A549 (cell line): ENCODE data around the gene CDC6. TPM values are rescaled to one million over a fixed set of nuclear protein-coding genes. Genes with fewer than 3 reads are reported as not detected.

Experiments
- ATAC-seq, 2 experiments: fragments of 200-7000 bp in 1 of 2; fragments of >200 bp in 1 of 2; cut with Nextera tagmentation in 1 of 2; cut with Tn5 transposase in 1 of 2; 3 replicates each; pipeline versions ENCODE4 v1.8.0 to v1.9.1; 2018 to 2020; ENCODE audit warnings: mild to moderate bottlenecking in 1 of 2, moderate library complexity in 1 of 2
- CTCF ChIA-PET: fragments of 300-600 bp; sonication (Branson Sonifier 250); formaldehyde crosslinking; extraction: SDS; loops from one replicate; lab custom pipeline; 2021; ENCODE audit warnings: antibody characterized with exemption, inconsistent platforms; lab: Yijun Ruan, JAX
- POLR2A ChIA-PET: fragments of 350-600 bp; formaldehyde crosslinking; extraction: SDS; loops from one replicate; lab custom pipeline; 2021; ENCODE audit warnings: antibody characterized with exemption, inconsistent platforms; lab: Yijun Ruan, JAX
- DNase-seq, 2 experiments: peaks; one replicate each; pipeline versions ENCODE4 v3.0.0 to v3.0.0-alpha.2; 2011 to 2016; ENCODE audit warnings: low read depth in 1 of 2, low spot score in 1 of 2
- FAIRE-seq: peaks from 2 replicates; lab custom pipeline; 2011; peaks lifted over from hg19 to GRCh38; lab: Jason Lieb, UNC
- H3K27ac ChIP-seq, 2 experiments: fragments of >200 bp; sonication (Bioruptor Twin); formaldehyde crosslinking; 3 replicates each; pipeline ENCODE4 v1.5.1; 2016 to 2017
- H3K4me1 ChIP-seq: fragments of >200 bp; sonication (Bioruptor Twin); formaldehyde crosslinking; 3 replicates; pipeline ENCODE4 v1.6.1; 2016
- H3K4me2 ChIP-seq: fragments of >200 bp; sonication (Bioruptor Twin); formaldehyde crosslinking; 3 replicates; pipeline ENCODE4 v1.6.1; 2016
- H3K4me3 ChIP-seq: fragments of >200 bp; sonication (Bioruptor Twin); formaldehyde crosslinking; 3 replicates; pipeline ENCODE4 v1.5.1; 2016
- H3K9me3 ChIP-seq: fragments of >200 bp; sonication (Bioruptor Twin); formaldehyde crosslinking; 3 replicates; pipeline ENCODE4 v1.6.1; 2016
- CBX8 ChIP-seq: fragments of 200-600 bp; sonication (generic); IDR thresholded peaks from 2 replicates; pipeline ENCODE4 v1.6.1; 2016
- CHD2 ChIP-seq: fragments of 150-350 bp; IDR thresholded peaks from 2 replicates; pipeline ENCODE4 v1.6.1; 2014; ENCODE audit warnings: low read length; ENCODE audit not compliant: partially characterized antibody
- EHF ChIP-seq: fragments of 250-450 bp; sonication (Bioruptor Pico); IDR thresholded peaks from 2 replicates; pipeline ENCODE4 v1.5.0; 2020; ENCODE audit warnings: mild to moderate bottlenecking
- ESRRA ChIP-seq: fragments of 150-350 bp; IDR thresholded peaks from 2 replicates; pipeline ENCODE4 v1.6.1; 2014; ENCODE audit warnings: mild to moderate bottlenecking, low read length, borderline replicate concordance
- FOSB ChIP-seq: fragments of 250-450 bp; sonication (Bioruptor Pico); IDR thresholded peaks from 2 replicates; pipeline ENCODE4 v1.5.0; 2020; ENCODE audit warnings: mild to moderate bottlenecking, moderate library complexity
- FOXS1 ChIP-seq: fragments of 250-450 bp; sonication (Bioruptor Pico); IDR thresholded peaks from 2 replicates; pipeline ENCODE4 v1.5.0; 2020; ENCODE audit warnings: mild to moderate bottlenecking, moderate library complexity
- GATA3 ChIP-seq: IDR thresholded peaks from 2 replicates; pipeline ENCODE4 v1.6.1; 2012; ENCODE audit warnings: borderline replicate concordance
- HDAC2 ChIP-seq: fragments of 200-600 bp; sonication (generic); IDR thresholded peaks from 2 replicates; pipeline ENCODE4 v1.6.1; 2016
- KDM1A ChIP-seq: fragments of 200-600 bp; sonication (generic); IDR thresholded peaks from 2 replicates; pipeline ENCODE4 v1.6.1; 2016; ENCODE audit warnings: low read depth, mild to moderate bottlenecking
- MAZ ChIP-seq: fragments of 150-350 bp; IDR thresholded peaks from 2 replicates; pipeline ENCODE4 v1.6.1; 2014; ENCODE audit warnings: antibody characterized with exemption, low read depth, low read length, borderline replicate concordance
- NFE2L2 ChIP-seq: fragments of 150-350 bp; conservative IDR thresholded peaks from 2 replicates; pipeline ENCODE4 v1.6.1; 2014; ENCODE audit warnings: low read length
- POLR2A ChIP-seq: IDR thresholded peaks from 2 replicates; pipeline ENCODE4 v1.6.1; 2012; ENCODE audit warnings: mild to moderate bottlenecking, low read length
- SMC3 ChIP-seq: fragments of >200 bp; sonication (Bioruptor Twin); formaldehyde crosslinking; IDR thresholded peaks from 3 replicates; pipeline ENCODE4 v1.6.1; 2018; ENCODE audit warnings: inconsistent platforms
- SREBF2 ChIP-seq: fragments of 450-650 bp; IDR thresholded peaks from 2 replicates; pipeline ENCODE4 v1.6.1; 2014; ENCODE audit warnings: mild to moderate bottlenecking, moderate library complexity
- TFCP2L1 ChIP-seq: fragments of 250-450 bp; sonication (Bioruptor Pico); IDR thresholded peaks from 2 replicates; pipeline ENCODE4 v1.5.0; 2021; ENCODE audit warnings: mild to moderate bottlenecking
- ZC3H11A ChIP-seq: fragments of 450-650 bp; IDR thresholded peaks from 2 replicates; pipeline ENCODE4 v1.6.1; 2014; ENCODE audit warnings: antibody characterized with exemption, mild to moderate bottlenecking
- WGBS: methylation state at CpG from one replicate; pipeline ENCODE4 v1.1.6; 2017; ENCODE audit errors: missing lambda C conversion rate; 5-methylcytosine and 5-hydroxymethylcytosine counted together
- polyA plus RNA-seq, 4 experiments: library from polyadenylated mRNA; depleted of rRNA in 3 of 4; stranded (reverse); fragments of >200 nt; fragmentation: RNase III in 1 of 4; extraction: RNeasy Plus Mini Kit Qiagen cat#74134 plus additional on column Dnase treatment in 1 of 4; gene quantifications; 2 replicates in 3 of 4; 3 replicates in 1 of 4; pipeline ENCODE4 v1.2.3, GENCODE V29; 2011 to 2017
- TF ChIP-seq, protein P1 (sequence below): IDR thresholded peaks from 2 replicates; pipeline ENCODE4 v1.6.1; 2012
- TF ChIP-seq, protein P2 (sequence below): fragments of 250-450 bp; sonication (Bioruptor Pico); IDR thresholded peaks from 2 replicates; pipeline ENCODE4 v1.5.0; 2021; ENCODE audit warnings: mild to moderate bottlenecking, moderate library complexity, borderline replicate concordance
- TF ChIP-seq, protein P3 (sequence below): fragments of 150-350 bp; IDR thresholded peaks from 2 replicates; pipeline ENCODE4 v1.6.1; 2014; ENCODE audit warnings: low read depth, mild to moderate bottlenecking, low read length
- TF ChIP-seq, protein P4 (sequence below): fragments of >200 bp; sonication (Bioruptor Twin); formaldehyde crosslinking; IDR thresholded peaks from 3 replicates; pipeline ENCODE4 v1.5.1; 2016

Gene CDC6
- polyA plus RNA-seq, 2 of the 4 experiments (the other 2 are of a cell fraction): 67.0 to 79.5 TPM

DNA sequence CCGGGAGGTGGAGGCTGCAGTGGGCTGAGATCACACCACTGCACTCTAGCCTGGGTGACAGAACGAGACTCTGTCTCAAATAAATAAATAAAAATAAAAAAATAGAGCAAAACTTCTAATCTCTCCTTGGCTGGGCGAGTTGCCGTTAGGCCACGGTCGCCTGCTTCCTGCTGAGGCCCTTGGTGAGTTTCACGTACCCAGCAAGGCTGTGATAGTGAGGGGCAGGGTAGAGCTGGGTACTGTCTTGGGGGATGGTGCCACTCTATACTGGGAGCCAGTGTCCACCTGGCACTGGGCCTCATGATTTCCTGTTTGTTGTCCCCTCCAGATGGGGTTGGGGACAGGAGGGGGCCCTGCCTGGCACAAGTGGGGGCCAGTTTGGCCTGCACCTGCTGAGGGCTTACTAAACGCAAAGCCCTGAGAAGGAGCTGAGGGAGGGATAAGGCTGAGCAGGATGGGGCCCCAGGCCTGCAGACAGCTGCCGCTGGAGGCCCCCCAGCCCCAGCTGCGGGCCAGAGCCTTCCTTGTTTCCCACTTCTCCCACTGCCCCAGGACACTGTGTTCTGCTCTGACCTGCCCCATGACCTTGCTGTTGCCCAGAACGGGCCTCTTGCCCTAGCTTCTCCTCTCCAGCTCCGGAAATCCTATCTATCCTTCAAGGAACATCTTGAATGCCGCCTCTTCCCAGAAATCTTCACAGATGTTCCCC, 51.4 kb downstream of the CDC6 start:
- no peak for FAIRE-seq
- peaks cover 53% of the 10 kb centered on the region for H3K4me1 ChIP-seq

DNA sequence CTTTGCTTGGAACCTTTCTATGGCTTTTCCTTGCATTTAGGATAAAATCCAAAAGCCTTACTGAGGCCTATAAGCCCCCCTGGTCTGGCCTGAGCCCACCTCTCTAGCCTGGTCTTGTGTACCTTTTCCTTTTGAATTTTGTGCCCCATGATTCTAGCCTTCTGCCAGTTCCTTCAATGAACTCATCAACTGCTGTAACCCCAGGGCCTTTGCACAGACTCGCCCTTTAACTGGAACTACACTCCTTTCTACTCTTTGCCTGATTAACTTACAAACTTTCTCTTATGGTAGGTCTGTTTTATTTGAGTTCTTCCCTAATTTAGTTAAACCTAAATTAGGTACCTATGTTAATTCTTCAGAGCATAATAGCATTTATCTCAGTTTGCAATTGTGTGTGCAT, 52.6 kb downstream of the CDC6 start:
- 98% methylated on average over 1 of the region's 1 CpG for WGBS
- no peak overlapping the region for H3K4me3 ChIP-seq
- no peak for FAIRE-seq
- peak overlapping the region; percentile 91 to 92; a peak in 4 of 6 replicates for H3K27ac ChIP-seq
- peak overlapping the region; percentile 97 for H3K4me2 ChIP-seq
- H3K9me3 ChIP-seq: no peaks in the 10 kb centered on the region
- ATAC-seq: no peak
- ChIA-PET POLR2A (interaction anchor here (1.6 kb wide), 1 partner anchor 23 kb away, joined by 7 read pairs; no protein-coding TSS in a partner anchor), CTCF (interaction anchor here (11.7 to 40.3 kb wide), 2 partner anchors 17 to 28 kb away, joined by 236 to 2395 read pairs; partner anchors contain the start of genes CDC6 and RARA)
- no peak for TF ChIP-seq CBX8
- TF ChIP-seq KDM1A: peak; percentile 89
- TF ChIP-seq HDAC2: peak; percentile 64; the same call in 1 of the 2 replicates
- peak; percentile 41; the same call in 1 of the 2 replicates for TF ChIP-seq FOSB (CRISPR knock-in tag)
- H3K4me1 ChIP-seq: peaks cover 53% of the 10 kb centered on the region
- DNase-seq: no peak

More for the DNA sequence above, 51.4 kb downstream of the CDC6 start:
- ATAC-seq (no peak), DNase-seq (no peak)
- CTCF ChIA-PET: interaction anchor here (0.6 to 40.3 kb wide), 4 partner anchors 18 to 236 kb away, joined by 3 to 2395 read pairs (median 120); partner anchors contain the start of genes CDC6 and RARA
- POLR2A ChIA-PET: no interaction called here
- WGBS: 84% methylated on average over 13 of the region's 13 CpGs
- TF ChIP-seq CBX8: no peak
- TF ChIP-seq EHF (CRISPR knock-in tag): no peak
- TF ChIP-seq, protein P1, sequence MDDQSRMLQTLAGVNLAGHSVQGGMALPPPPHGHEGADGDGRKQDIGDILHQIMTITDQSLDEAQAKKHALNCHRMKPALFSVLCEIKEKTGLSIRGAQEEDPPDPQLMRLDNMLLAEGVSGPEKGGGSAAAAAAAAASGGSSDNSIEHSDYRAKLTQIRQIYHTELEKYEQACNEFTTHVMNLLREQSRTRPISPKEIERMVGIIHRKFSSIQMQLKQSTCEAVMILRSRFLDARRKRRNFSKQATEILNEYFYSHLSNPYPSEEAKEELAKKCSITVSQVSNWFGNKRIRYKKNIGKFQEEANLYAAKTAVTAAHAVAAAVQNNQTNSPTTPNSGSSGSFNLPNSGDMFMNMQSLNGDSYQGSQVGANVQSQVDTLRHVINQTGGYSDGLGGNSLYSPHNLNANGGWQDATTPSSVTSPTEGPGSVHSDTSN: no peak
- TF ChIP-seq NFE2L2: no peak
- TF ChIP-seq CHD2: no peak
- TF ChIP-seq ESRRA: no peak
- no peak for TF ChIP-seq FOXS1 (CRISPR knock-in tag)
- TF ChIP-seq SREBF2: no peak
- TF ChIP-seq GATA3: no peak
- TF ChIP-seq, protein P2, sequence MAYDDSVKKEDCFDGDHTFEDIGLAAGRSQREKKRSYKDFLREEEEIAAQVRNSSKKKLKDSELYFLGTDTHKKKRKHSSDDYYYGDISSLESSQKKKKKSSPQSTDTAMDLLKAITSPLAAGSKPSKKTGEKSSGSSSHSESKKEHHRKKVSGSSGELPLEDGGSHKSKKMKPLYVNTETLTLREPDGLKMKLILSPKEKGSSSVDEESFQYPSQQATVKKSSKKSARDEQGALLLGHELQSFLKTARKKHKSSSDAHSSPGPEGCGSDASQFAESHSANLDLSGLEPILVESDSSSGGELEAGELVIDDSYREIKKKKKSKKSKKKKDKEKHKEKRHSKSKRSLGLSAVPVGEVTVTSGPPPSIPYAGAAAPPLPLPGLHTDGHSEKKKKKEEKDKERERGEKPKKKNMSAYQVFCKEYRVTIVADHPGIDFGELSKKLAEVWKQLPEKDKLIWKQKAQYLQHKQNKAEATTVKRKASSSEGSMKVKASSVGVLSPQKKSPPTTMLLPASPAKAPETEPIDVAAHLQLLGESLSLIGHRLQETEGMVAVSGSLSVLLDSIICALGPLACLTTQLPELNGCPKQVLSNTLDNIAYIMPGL: no peak
- TF ChIP-seq, protein P3, sequence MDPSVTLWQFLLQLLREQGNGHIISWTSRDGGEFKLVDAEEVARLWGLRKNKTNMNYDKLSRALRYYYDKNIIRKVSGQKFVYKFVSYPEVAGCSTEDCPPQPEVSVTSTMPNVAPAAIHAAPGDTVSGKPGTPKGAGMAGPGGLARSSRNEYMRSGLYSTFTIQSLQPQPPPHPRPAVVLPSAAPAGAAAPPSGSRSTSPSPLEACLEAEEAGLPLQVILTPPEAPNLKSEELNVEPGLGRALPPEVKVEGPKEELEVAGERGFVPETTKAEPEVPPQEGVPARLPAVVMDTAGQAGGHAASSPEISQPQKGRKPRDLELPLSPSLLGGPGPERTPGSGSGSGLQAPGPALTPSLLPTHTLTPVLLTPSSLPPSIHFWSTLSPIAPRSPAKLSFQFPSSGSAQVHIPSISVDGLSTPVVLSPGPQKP: no peak
- no peak for TF ChIP-seq KDM1A
- TF ChIP-seq SMC3: no peak
- no peak for TF ChIP-seq MAZ
- no peak for TF ChIP-seq POLR2A
- no peak for TF ChIP-seq HDAC2
- no peak for TF ChIP-seq TFCP2L1 (CRISPR knock-in tag)
- TF ChIP-seq, protein P4, sequence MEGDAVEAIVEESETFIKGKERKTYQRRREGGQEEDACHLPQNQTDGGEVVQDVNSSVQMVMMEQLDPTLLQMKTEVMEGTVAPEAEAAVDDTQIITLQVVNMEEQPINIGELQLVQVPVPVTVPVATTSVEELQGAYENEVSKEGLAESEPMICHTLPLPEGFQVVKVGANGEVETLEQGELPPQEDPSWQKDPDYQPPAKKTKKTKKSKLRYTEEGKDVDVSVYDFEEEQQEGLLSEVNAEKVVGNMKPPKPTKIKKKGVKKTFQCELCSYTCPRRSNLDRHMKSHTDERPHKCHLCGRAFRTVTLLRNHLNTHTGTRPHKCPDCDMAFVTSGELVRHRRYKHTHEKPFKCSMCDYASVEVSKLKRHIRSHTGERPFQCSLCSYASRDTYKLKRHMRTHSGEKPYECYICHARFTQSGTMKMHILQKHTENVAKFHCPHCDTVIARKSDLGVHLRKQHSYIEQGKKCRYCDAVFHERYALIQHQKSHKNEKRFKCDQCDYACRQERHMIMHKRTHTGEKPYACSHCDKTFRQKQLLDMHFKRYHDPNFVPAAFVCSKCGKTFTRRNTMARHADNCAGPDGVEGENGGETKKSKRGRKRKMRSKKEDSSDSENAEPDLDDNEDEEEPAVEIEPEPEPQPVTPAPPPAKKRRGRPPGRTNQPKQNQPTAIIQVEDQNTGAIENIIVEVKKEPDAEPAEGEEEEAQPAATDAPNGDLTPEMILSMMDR: no peak
- TF ChIP-seq ZC3H11A: no peak
- no peak overlapping the region for H3K4me3 ChIP-seq
- H3K4me2 ChIP-seq: no peak overlapping the region
- H3K27ac ChIP-seq: peak overlapping the region in 1 of 2 experiments; percentile 33; a peak in 2 of 6 replicates
- H3K9me3 ChIP-seq: no peaks in the 10 kb centered on the region
